NCI-H1105 treated with DMSO at 0.1 percent for 48 hours (cell line): ENCODE results near the gene IER3IP1.
"Not testable (repeated sequence)": the region's sequence is repeated elsewhere in the genome, so short reads cannot be mapped to it uniquely, and the experiment has no call there.

Experiments
- DNase-seq: peaks from one replicate; lab custom pipeline; 2025; lab: John Stamatoyannopoulos, UW

The IER3IP1 gene, protein sequence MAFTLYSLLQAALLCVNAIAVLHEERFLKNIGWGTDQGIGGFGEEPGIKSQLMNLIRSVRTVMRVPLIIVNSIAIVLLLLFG

GRCh38 chr18:47175898-47176575, at the start of gene IER3IP1:
Gene IER3IP1, minus strand, starts transcription at chr18:47176364. Its CDS starts 87 bp downstream, at chr18:47176277.
- peak; percentile 92 for DNase-seq

DNA sequence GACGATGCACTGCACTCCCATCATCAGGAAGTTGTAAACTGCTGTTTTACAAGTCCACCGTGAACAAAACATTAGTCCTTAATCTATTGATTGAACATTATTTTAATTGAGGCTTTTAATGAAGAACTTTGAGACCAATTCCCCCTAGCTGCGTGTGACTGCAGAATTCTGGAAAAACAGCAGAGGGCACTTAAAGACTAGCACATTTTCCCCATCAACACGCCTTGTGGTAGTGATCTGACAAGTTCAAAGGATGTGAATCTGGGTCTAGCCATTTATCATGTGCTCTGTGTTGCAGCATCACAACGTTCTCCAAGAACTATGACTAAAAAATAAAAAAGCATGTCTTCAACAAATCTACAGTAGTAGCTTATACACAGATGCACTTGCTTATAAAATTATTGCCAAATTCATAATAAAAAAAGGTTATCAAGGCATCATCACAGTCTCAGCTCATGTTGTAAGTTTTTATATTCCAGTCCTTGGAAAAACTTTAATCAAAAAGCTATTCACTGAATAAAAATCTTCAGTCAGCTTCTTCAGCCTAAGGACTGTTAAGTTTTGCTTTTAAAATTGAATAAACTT, 39.5 kb upstream of the IER3IP1 start:
- DNase-seq, result peak; percentile 91

- no peak for DNase-seq
These were observed 33.0 kb upstream of the IER3IP1 start for GRCh38 chr18:47209171-47209570.

DNA sequence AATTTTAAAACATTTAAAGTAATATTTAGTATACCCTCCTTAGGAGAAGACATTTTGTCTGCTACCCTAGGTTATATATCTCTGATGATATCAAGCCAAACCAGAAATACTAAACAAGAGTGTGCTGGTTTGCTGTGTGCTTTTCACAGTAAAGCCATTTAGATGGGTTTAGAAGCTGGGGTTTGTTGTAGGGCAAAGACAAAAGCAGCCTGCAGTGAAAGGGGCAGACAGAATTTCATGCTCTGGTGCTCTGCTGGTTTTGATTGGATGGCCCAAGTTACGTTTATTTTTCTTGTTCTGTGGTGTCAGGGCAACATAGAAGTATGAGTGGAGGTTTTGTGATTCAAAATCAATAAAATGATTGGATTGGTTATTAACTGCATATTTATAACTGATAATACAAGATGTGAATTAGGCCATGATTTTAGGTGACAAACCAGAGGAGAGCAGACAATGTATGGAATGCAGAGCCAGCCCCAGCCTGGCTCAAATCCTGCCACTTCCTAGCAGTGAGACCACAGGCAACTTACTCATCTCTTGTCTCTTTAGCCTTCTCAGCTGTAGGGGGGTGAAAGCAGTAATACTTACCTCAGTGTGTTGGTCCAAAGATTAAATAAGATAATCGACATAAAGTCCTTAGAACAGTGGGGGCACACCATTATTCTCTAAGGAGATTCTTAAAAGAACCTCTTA, 30.9 kb upstream of the IER3IP1 start:
- DNase-seq, result no peak

- peak; percentile 56 for DNase-seq
These were observed 28.9 kb upstream of the IER3IP1 start for GRCh38 chr18:47204908-47205522.

- DNase-seq, result no peak
These were observed 27.7 kb upstream of the IER3IP1 start for GRCh38 chr18:47203626-47204464.

DNA sequence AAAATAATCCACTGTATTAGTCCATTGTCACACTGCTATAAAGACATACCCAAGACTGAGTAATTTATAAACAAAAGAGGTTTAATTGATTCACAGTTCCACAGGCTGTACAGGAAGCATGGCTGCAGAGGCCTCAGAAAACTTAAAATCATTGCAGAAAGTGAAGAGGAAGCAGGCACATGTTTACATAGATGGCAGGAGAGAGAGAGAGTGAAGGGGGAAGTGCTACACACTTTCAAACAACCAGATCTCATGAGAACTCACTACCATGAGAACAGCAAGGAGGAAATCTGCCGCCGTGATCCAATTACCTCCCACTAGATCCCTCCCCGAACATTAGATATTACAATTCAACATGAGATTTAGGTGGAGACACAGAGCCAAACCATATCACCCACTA, 19.8 kb upstream of the IER3IP1 start:
- not testable (repeated sequence) for DNase-seq

DNA sequence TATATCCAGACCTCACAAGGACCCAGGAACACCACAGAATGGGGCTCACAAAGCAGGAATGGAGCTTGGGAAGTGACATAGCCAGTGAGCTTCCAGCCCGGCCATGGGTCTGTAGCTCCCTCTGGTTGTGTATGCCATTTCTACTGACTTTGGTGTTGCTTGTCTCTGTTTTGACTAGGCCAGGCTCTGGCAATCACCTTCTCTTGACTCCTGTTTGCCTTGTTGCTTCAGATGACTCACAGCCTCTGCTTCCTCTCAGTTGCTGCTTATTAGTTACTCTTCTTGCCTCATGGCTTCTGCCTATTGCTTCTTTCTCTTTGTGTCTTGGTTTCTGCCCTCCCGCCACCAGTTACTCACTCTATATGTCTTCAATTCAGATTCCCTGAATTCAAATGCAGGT, 15.8 kb upstream of the IER3IP1 start:
- no peak for DNase-seq

GRCh38 chr18:47187721-47188120, 11.6 kb upstream of the IER3IP1 start:
- no peak for DNase-seq

DNA sequence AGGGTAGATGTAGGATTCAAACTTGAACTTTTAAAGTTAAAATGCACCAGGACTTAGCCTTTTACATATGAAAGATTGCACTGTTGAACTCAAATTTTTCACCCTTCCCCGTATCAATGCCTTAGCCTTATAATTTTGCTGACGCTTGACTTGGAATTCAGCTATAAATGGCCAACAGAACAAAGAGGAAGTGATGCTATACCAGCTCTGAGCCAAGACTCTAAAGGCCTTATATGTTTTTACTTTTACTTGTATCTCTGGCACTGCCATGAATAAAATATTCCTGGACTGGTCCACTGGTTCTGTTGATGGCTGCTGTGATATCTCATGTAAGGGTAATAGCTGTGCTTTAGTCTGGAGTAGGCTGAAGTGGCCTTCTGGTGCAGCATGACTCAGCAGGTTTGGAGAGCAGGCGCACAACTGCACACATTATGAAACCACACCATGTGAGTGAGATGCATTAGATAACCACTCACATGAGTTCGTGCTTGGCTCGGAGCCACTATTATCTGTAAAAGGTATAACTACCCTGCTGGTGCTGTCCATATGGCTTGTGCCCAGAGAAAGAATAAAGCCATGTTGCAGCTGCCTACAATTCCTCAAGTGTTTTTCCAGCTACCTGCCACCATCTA, 8.4 kb upstream of the IER3IP1 start:
- DNase-seq, result no peak

DNA sequence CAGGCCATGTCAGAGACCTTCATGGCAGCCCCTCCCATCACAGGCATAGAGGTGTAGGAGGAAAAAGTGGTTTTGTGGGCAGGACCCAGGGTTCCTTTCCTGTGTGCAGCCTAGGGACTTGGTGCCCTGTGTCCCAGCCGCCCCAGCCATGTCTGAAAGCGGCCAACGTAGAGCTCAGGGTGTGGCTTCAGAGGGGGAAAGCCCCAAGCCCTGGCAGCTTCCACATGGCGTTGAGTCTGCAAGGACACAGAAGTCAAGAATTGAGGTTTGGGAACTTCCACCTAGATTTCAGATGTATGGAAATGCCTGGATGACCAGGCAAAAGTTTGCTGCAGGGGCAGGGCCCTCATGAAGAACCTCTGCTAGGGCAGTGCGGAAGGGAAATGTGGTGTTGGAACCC, 6.0 kb upstream of the IER3IP1 start:
- not testable (repeated sequence) for DNase-seq

DNA sequence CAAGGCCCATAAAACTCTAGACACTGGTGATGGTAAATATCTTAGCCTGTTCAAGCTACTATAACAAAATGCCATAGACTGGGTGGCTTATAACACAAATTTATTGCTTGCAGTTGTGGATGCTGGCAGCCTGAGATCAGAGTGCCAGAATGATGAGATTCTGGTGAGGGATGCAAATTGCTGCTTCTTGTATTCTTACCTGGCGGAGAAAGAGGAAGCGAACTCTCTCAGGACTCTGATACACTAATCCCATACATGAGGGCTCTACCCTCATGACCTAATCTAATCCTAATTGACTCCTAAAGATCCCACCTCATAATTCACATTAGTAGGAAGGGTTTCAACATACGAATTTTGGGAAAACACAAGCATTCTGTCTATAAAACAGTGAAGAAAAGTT, 4.6 kb upstream of the IER3IP1 start:
- DNase-seq, result no peak

GRCh38 chr18:47179520-47179919, 3.4 kb upstream of the IER3IP1 start:
- peak; percentile 81 for DNase-seq

DNA sequence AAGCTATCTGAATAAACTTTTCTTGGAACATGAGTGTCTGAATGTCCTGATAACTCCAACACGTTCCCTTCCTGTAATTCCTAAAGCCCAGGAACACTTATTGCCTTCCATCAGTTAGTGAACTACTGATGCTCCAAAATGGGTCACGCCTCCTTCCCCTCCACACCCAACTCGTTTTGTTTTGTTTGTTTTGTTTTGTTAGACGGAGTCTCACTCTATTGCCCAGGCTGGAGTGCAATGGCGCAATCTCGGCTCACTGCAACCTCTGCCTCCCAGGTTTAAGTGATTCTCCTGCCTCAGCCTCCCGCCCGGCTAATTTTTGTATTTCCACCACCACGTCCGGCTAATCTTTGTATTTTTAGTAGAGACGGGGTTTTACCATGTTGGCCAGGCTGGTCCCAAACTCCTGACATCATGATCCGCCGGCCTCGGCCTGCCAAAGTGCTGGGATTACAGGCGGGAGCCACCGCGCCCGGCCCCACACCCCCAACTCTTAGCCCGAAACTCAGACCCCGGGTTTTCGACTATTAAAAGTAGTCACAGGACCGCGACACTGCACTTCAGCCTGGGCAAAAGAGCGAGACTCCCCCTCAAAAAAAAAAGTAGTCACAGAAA, 774 bp downstream of the IER3IP1 start:
- DNase-seq, result no peak

DNA sequence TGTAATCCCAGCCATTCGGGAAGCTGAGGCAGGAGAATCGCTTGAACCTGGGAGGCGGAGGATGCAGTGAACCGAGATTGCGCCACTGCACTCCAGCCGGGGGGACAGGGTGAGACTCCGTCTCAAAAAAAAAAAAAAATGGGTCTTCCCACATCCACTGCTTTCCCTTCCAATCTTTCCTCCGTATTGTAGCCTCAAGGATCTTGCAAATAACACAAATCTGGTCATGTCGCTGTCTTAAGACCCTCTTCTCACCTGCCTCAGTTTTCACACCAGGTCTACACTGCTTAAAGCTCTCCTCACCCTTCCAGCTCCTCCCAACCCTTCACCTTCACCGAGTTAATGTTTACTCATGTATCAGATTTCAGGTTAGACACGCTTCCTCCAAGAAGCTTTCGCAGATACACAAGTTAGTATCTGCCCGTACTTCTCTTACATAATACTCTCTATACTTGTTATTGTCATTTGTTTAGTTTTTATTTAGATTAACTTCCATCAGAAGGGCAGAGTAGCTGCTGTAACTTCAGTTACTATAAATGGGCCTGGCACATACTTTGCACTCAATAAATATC, 1.5 kb downstream of the IER3IP1 start:
- DNase-seq, result no peak

- no peak for DNase-seq
These were observed 3.7 kb downstream of the IER3IP1 start for GRCh38 chr18:47172476-47172875.

DNA sequence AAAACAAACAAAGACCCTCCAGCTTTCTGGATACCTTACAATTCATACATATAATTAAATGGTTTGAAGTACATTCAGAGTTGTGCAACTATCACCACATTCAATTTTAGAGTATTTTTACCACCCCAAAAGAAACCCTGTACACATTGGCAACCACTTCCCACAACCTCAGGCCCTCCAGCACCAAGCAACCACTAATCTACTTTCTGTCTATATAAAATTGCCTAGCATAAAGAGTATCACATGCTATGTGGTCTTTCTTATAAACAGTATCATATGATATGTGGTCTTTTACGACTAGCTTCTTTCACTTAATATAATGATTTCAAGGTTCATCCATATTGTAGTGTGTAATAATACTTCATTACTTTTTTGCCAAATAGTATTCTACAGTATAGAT, 7.3 kb downstream of the IER3IP1 start:
- no peak for DNase-seq

GRCh38 chr18:47168509-47168908, 7.7 kb downstream of the IER3IP1 start:
- DNase-seq, result no peak

GRCh38 chr18:47166294-47166693, 9.9 kb downstream of the IER3IP1 start:
- no peak for DNase-seq

GRCh38 chr18:47163241-47163640, 12.9 kb downstream of the IER3IP1 start:
- DNase-seq, result no peak

DNA sequence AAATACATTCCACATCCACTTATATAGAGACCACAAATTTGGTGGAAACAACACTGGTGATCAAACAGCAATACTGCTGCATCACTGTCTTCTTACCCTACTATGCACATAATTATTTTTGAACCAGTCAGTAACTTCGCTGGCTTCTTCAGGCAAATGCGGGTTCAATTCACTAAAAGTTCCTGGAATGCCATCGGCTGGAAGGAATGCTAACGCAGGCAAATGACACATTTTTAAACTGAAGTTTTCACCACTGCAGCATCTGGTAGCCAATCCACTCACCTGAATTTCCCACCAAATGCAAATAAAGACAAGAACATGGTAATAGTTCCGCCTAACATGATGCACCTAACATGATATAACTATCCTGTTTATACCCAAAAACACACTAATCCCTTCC, 15.9 kb downstream of the IER3IP1 start:
- DNase-seq, result no peak
